ENCODE measurements around the gene MIPEP.

Gene MIPEP

GRCh38 chr13:23805122-23805521, 84.1 kb downstream of the MIPEP start (continued):
- peak; percentile 62 for TF ChIP-seq HIC1 (tag by site-specific recombination; IDR thresholded peaks at IDR 0.05)
- no peak for TF ChIP-seq ZNF426 (tag by site-specific recombination; IDR thresholded peaks at IDR 0.05)
- TF ChIP-seq SP7 (tag by site-specific recombination; IDR thresholded peaks at IDR 0.05), result no peak
- no peak for TF ChIP-seq GLIS2 (tag by site-specific recombination; IDR thresholded peaks at IDR 0.05)
- no peak for TF ChIP-seq REST (tag by site-specific recombination; IDR thresholded peaks at IDR 0.05)
- no peak for TF ChIP-seq BCL11A (tag by site-specific recombination; IDR thresholded peaks at IDR 0.05; ENCODE audit: low read depth)
- TF ChIP-seq HOXD13 (CRISPR knock-in tag; IDR thresholded peaks at IDR 0.05; ENCODE audit: borderline replicate concordance), result no peak
- no peak for TF ChIP-seq ZNF747 (tag by site-specific recombination; IDR thresholded peaks at IDR 0.05)
- TF ChIP-seq ZSCAN16 (tag by site-specific recombination; IDR thresholded peaks at IDR 0.05), result no peak
- TF ChIP-seq ZNF221 (tag by site-specific recombination; IDR thresholded peaks at IDR 0.05; ENCODE audit: borderline replicate concordance), result no peak
- TF ChIP-seq ZNF112 (tag by site-specific recombination; IDR thresholded peaks at IDR 0.05), result no peak
- TF ChIP-seq TRIM28 (IDR thresholded peaks at IDR 0.05; ENCODE audit: borderline replicate concordance, low read length), result no peak
- TF ChIP-seq KLF17 (tag by site-specific recombination; IDR thresholded peaks at IDR 0.05), result no peak
- TF ChIP-seq ZNF169 (tag by site-specific recombination; IDR thresholded peaks at IDR 0.05), result no peak
- TF ChIP-seq ZIC2 (tag by site-specific recombination; IDR thresholded peaks at IDR 0.05), result no peak
- no peak for TF ChIP-seq ZNF544 (tag by site-specific recombination; IDR thresholded peaks at IDR 0.05)
- no peak for TF ChIP-seq ZNF561 (tag by site-specific recombination; IDR thresholded peaks at IDR 0.05; ENCODE audit: borderline replicate concordance)
- no peak for TF ChIP-seq ZNF560 (tag by site-specific recombination; IDR thresholded peaks at IDR 0.05; ENCODE audit: borderline replicate concordance)
- no peak for TF ChIP-seq ZNF658 (tag by site-specific recombination; IDR thresholded peaks at IDR 0.05)
- TF ChIP-seq ZNF362 (tag by site-specific recombination; IDR thresholded peaks at IDR 0.05), result no peak
- no peak for TF ChIP-seq ZNF311 (tag by site-specific recombination; IDR thresholded peaks at IDR 0.05; ENCODE audit: borderline replicate concordance)
- TF ChIP-seq ZNF266 (tag by site-specific recombination; IDR thresholded peaks at IDR 0.05; ENCODE audit: low read depth), result no peak
- no peak for TF ChIP-seq ZNF133 (tag by site-specific recombination; IDR thresholded peaks at IDR 0.05)
- TF ChIP-seq PRDM2 (tag by site-specific recombination; IDR thresholded peaks at IDR 0.05; ENCODE audit: borderline replicate concordance), result no peak
- no peak for TF ChIP-seq ZSCAN18 (tag by site-specific recombination; IDR thresholded peaks at IDR 0.05)

All from HEK293 (cell line).